HepG2 (cell line): ENCODE data around the gene RARRES1. TPM values are rescaled to one million over a fixed set of nuclear protein-coding genes. Genes with fewer than 3 reads are reported as not detected.

Experiments used
- ATAC-seq: fragments of 200-7000 bp; cut with Tn5 transposase; 3 replicates; pipeline ENCODE4 v1.9.1; 2020; ENCODE audit warnings: mild to moderate bottlenecking, moderate library complexity
- BruUV-seq: library from RNA; stranded (reverse); fragments of 400-500 nt; replicated peaks from 2 replicates; lab custom pipeline; 2021; lab: Mats Ljungman, UMichigan
- CTCF ChIA-PET: fragments of 300-600 bp; formaldehyde crosslinking; extraction: SDS; loops from one replicate; lab custom pipeline; 2021; ENCODE audit warnings: low total read pairs, inconsistent platforms, low intra/inter-chr PET ratio; lab: Yijun Ruan, JAX
- POLR2A ChIA-PET: fragments of 350-600 bp; sonication (Branson Sonifier 250); formaldehyde crosslinking; loops from one replicate; lab custom pipeline; 2020; ENCODE audit warnings: antibody characterized with exemption, inconsistent platforms; lab: Yijun Ruan, JAX
- DNase-seq: peaks from one replicate; pipeline ENCODE4 v3.0.0-alpha.2; 2015; ENCODE audit warnings: low spot score
- FAIRE-seq: peaks from 3 replicates; lab custom pipeline; 2011; peaks lifted over from hg19 to GRCh38; lab: Jason Lieb, UNC
- H2AFZ ChIP-seq: one replicate; pipeline ENCODE4 v1.6.1; 2011; ENCODE audit warnings: low read length, inconsistent platforms
- H3K27ac ChIP-seq: fragments of 300-600 bp; 3 replicates; pipeline ENCODE4 v1.8.0; 2011; ENCODE audit warnings: mixed run types, mild to moderate bottlenecking, mixed read lengths, low read length, inconsistent platforms; ENCODE audit not compliant: insufficient read depth; ENCODE audit errors: extremely low read length
- H3K27me3 ChIP-seq, 2 experiments: fragments of 200-600 bp in 1 of 2; 2 replicates in 1 of 2; 3 replicates in 1 of 2; pipeline versions ENCODE4 v1.6.0 to v1.8.0; 2011; ENCODE audit warnings: low read length in 2 of 2, mild to moderate bottlenecking in 2 of 2, moderate library complexity in 2 of 2, inconsistent platforms in 1 of 2; ENCODE audit not compliant: insufficient read depth in 2 of 2, control insufficient read depth in 1 of 2
- H3K36me3 ChIP-seq, 2 experiments: fragments of 200-600 bp in 1 of 2; replicated peaks in 1 of 2; 2 replicates in 1 of 2; 3 replicates in 1 of 2; pipeline versions ENCODE4 v1.5.1 to v1.8.0; 2011; ENCODE audit warnings: low read length in 2 of 2, inconsistent platforms in 1 of 2; ENCODE audit not compliant: insufficient read depth in 2 of 2, control insufficient read depth in 1 of 2
- H3K4me1 ChIP-seq: 2 replicates; pipeline ENCODE4 v1.5.1; 2012; ENCODE audit warnings: low read length, inconsistent platforms; ENCODE audit not compliant: insufficient read depth
- H3K4me2 ChIP-seq: 2 replicates; pipeline ENCODE4 v1.6.0; 2011; ENCODE audit warnings: low read depth, low read length, inconsistent platforms
- H3K4me3 ChIP-seq, 3 experiments: fragments of 200-600 bp in 1 of 3; sonication (generic), shearing (Covaris generic) in 1 of 3; replicated peaks in 1 of 3; 2 replicates each; pipeline ENCODE4 v1.5.1; 2011 to 2016; ENCODE audit warnings: low read length in 3 of 3, inconsistent platforms in 2 of 3, low read depth in 2 of 3, mild to moderate bottlenecking in 2 of 3, control low read depth in 1 of 3, mixed read lengths in 1 of 3; ENCODE audit not compliant: insufficient read depth in 1 of 3
- H3K79me2 ChIP-seq: one replicate; pipeline ENCODE4 v1.6.1; 2011; ENCODE audit warnings: low read length, inconsistent platforms; ENCODE audit not compliant: insufficient read depth
- H3K9ac ChIP-seq: 2 replicates; pipeline ENCODE4 v1.6.0; 2011; ENCODE audit warnings: mild to moderate bottlenecking, low read depth, low read length, inconsistent platforms; ENCODE audit not compliant: insufficient read depth
- H3K9me3 ChIP-seq: 2 replicates; pipeline ENCODE4 v1.5.1; 2012; ENCODE audit warnings: mild to moderate bottlenecking, low read length
- H4K20me1 ChIP-seq: 2 replicates; pipeline ENCODE4 v1.6.0; 2011; ENCODE audit warnings: inconsistent platforms, mild to moderate bottlenecking, low read length, moderate library complexity; ENCODE audit not compliant: insufficient read depth
- HMG20A ChIP-seq: IDR thresholded peaks from 2 replicates; pipeline ENCODE4 v1.6.1; 2016; ENCODE audit warnings: borderline replicate concordance
- MBD4 ChIP-seq: IDR thresholded peaks from 2 replicates; pipeline ENCODE4 v1.6.1; 2012; ENCODE audit warnings: low read length, inconsistent platforms, borderline replicate concordance
- SMAD1 ChIP-seq: sonication (generic); formaldehyde crosslinking; IDR thresholded peaks from 2 replicates; pipeline ENCODE4 v1.4.0; 2020; ENCODE audit warnings: missing genetic modification reagents, low read depth, mild to moderate bottlenecking, borderline replicate concordance
- SMARCE1 ChIP-seq: fragments of 450-650 bp; IDR thresholded peaks from 2 replicates; pipeline ENCODE4 v1.6.1; 2017; ENCODE audit warnings: borderline replicate concordance
- SMC3 ChIP-seq: IDR thresholded peaks from 2 replicates; pipeline ENCODE4 v1.6.1; 2011; ENCODE audit warnings: low read length, improper control_type of control experiment
- TBP ChIP-seq: sonication (generic); formaldehyde crosslinking; IDR thresholded peaks from 2 replicates; pipeline ENCODE4 v1.5.0; 2020; ENCODE audit warnings: missing genetic modification reagents
- TOPORS ChIP-seq: sonication (generic); formaldehyde crosslinking; IDR thresholded peaks from 2 replicates; pipeline ENCODE4 v1.8.0; 2023; ENCODE audit warnings: mild to moderate bottlenecking, missing genetic modification reagents
- ZBTB1 ChIP-seq: sonication (generic); formaldehyde crosslinking; IDR thresholded peaks from 2 replicates; pipeline ENCODE4 v1.4.0; 2020; ENCODE audit warnings: missing genetic modification reagents, borderline replicate concordance
- ZMYM4 ChIP-seq: sonication (generic); formaldehyde crosslinking; IDR thresholded peaks from 2 replicates; pipeline ENCODE4 v1.8.1; 2023; ENCODE audit warnings: mild to moderate bottlenecking, missing genetic modification reagents
- ZSCAN31 ChIP-seq: sonication (generic); formaldehyde crosslinking; IDR thresholded peaks from 2 replicates; pipeline ENCODE4 v1.5.0; 2020; ENCODE audit warnings: low read depth, mild to moderate bottlenecking, missing genetic modification reagents
- WGBS: methylation state at CpG from one replicate; pipeline ENCODE4 v1.1.6; 2017; ENCODE audit warnings: low lambda C conversion rate; 5-methylcytosine and 5-hydroxymethylcytosine counted together
- in situ Hi-C: cut with HindIII; loops from 2 replicates; pipeline ENCODE4 v1.10.0; 2017; ENCODE audit warnings: low pct_unique_long_range_greater_than_20kb; ENCODE audit not compliant: extremely low pct_ligation_motif_present
- intact Hi-C: fragments of 100-400 bp; cut with micrococcal nuclease; formaldehyde crosslinking; loops from one replicate; pipeline ENCODE4 v1.10.0; 2022; ENCODE audit not compliant: unreplicated experiment
- polyA plus RNA-seq, 8 experiments: library from polyadenylated mRNA; depleted of rRNA in 3 of 8; stranded (reverse) in 7 of 8; unstranded in 1 of 8; fragments of >200 nt; fragmentation: Illumina TruSeq in 4 of 8; extraction: Trizol in 4 of 8; gene quantifications; 2 replicates each; pipeline versions ENCODE4 v1.2.1 to v1.2.3, GENCODE V29; 2011 to 2016; ENCODE audit warnings: low read depth in 4 of 8, missing spikeins in 1 of 8, mixed read lengths in 1 of 8; ENCODE audit not compliant: insufficient read depth in 1 of 8
- total RNA-seq, 5 experiments: library from RNA; depleted of rRNA; stranded (reverse); fragments of >200 nt; fragmentation: Illumina TruSeq; extraction: Trizol; gene quantifications; 2 replicates each; pipeline ENCODE4 v1.2.3, GENCODE V29; 2016; ENCODE audit warnings: low read depth in 1 of 5
- TF ChIP-seq, protein P1 (sequence below): IDR thresholded peaks from 2 replicates; pipeline ENCODE4 v1.6.1; 2016; ENCODE audit warnings: low read depth, control low read depth
- TF ChIP-seq, protein P2 (sequence below): sonication (generic); formaldehyde crosslinking; IDR thresholded peaks from 2 replicates; pipeline ENCODE4 v1.4.0; 2020; ENCODE audit warnings: missing genetic modification reagents
- TF ChIP-seq, protein P3 (sequence below): sonication (generic); formaldehyde crosslinking; IDR thresholded peaks from 2 replicates; pipeline ENCODE4 v1.5.0; 2020; ENCODE audit warnings: missing genetic modification reagents

The RARRES1 gene
- total and polyA plus RNA-seq, 2 of the 13 experiments (the other 11 are each of a cell fraction or from before 2014, with no cell fraction given): not detected

DNA sequence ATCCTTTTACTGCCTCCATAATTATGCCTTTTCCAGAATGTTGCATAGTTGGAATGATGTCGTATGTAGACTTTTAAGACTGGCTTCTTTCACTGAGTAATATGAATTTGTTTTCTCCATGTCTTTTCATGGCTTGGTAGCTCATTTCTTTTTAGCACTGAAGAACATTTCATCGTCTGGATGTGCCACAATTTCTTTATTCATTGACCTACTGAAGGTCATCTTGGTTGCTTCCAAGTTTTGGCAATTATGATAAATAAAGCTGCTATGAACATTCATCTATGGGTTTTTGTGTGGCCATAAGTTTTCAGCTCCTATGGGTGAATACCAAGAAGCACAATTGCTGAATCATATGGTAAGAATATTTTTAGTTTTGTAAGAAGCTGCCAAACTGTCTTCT is 23.2 kb upstream of the RARRES1 start:
- H3K79me2 ChIP-seq: no peaks in the 10 kb centered on the region
- no peaks in the 10 kb centered on the region for H4K20me1 ChIP-seq
- intact Hi-C loops (no loop called here), in situ Hi-C loops (no loop called here)
- H2AFZ ChIP-seq: no peak overlapping the region
- WGBS: 77% methylated on average over 2 of the region's 2 CpGs
- H3K9ac ChIP-seq: no peak overlapping the region
- no peaks in the 10 kb centered on the region for H3K36me3 ChIP-seq
- no peak for TF ChIP-seq SMC3
- TF ChIP-seq ZMYM4: no peak
- TF ChIP-seq, protein P1, sequence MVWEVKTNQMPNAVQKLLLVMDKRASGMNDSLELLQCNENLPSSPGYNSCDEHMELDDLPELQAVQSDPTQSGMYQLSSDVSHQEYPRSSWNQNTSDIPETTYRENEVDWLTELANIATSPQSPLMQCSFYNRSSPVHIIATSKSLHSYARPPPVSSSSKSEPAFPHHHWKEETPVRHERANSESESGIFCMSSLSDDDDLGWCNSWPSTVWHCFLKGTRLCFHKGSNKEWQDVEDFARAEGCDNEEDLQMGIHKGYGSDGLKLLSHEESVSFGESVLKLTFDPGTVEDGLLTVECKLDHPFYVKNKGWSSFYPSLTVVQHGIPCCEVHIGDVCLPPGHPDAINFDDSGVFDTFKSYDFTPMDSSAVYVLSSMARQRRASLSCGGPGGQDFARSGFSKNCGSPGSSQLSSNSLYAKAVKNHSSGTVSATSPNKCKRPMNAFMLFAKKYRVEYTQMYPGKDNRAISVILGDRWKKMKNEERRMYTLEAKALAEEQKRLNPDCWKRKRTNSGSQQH: no peak
- TF ChIP-seq, protein P2, sequence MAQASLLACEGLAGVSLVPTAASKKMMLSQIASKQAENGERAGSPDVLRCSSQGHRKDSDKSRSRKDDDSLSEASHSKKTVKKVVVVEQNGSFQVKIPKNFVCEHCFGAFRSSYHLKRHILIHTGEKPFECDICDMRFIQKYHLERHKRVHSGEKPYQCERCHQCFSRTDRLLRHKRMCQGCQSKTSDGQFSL (CRISPR knock-in tag): no peak
- no peak for TF ChIP-seq ZBTB1
- TF ChIP-seq TBP: no peak
- TF ChIP-seq TOPORS (CRISPR knock-in tag): no peak
- no peak for TF ChIP-seq MBD4
- TF ChIP-seq, protein P3, sequence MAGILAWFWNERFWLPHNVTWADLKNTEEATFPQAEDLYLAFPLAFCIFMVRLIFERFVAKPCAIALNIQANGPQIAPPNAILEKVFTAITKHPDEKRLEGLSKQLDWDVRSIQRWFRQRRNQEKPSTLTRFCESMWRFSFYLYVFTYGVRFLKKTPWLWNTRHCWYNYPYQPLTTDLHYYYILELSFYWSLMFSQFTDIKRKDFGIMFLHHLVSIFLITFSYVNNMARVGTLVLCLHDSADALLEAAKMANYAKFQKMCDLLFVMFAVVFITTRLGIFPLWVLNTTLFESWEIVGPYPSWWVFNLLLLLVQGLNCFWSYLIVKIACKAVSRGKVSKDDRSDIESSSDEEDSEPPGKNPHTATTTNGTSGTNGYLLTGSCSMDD (CRISPR knock-in tag): no peak
- no peak for TF ChIP-seq ZSCAN31 (CRISPR knock-in tag)
- no peak for TF ChIP-seq HMG20A (CRISPR knock-in tag)
- no peak for TF ChIP-seq SMARCE1
- no peak for TF ChIP-seq SMAD1 (CRISPR knock-in tag)
- no peaks in the 10 kb centered on the region for H3K27me3 ChIP-seq
- H3K4me2 ChIP-seq: no peak overlapping the region
- no peak for FAIRE-seq
- no peaks in the 10 kb centered on the region for H3K4me1 ChIP-seq
- DNase-seq: no peak
- ChIA-PET POLR2A (no interaction called here), CTCF (no interaction called here)
- ATAC-seq: no peak
- no peak overlapping the region for H3K27ac ChIP-seq
- H3K4me3 ChIP-seq: no peak overlapping the region
- no TSS peak for BruUV-seq
- H3K9me3 ChIP-seq: no peaks in the 10 kb centered on the region
